Measurements from ENCODE around the gene PDYN. TPM values are rescaled to one million over a fixed set of nuclear protein-coding genes. Genes with fewer than 3 reads are reported as not detected.

Gene PDYN
- total and polyA plus RNA-seq, 8 donors, result not detected

- WGBS, 5 donors, result 56 to 73% (median 66%) methylated on average over 8 of the region's 8 CpGs
- Histone ChIP-seq H3K27me3 (peaks cover 0 to 36% (median 2%) of the 10 kb centered on the region in 3 donors), H3K9me3 (no peaks in the 10 kb centered on the region), H3K4me1 (peaks cover 0 to 33% (median 3%) of the 10 kb centered on the region in 4 donors), H3K4me3 (no peak overlapping the region), H3K36me3 (peaks cover 0 to 32% (median 23%) of the 10 kb centered on the region in 4 donors), H3K27ac (no peak overlapping the region)
- TF ChIP-seq CTCF (IDR thresholded peaks at IDR 0.05) (no peak), POLR2A (IDR thresholded peaks at IDR 0.05) (no peak), EP300 (IDR thresholded peaks at IDR 0.05) (no peak), POLR2AphosphoS5 (IDR thresholded peaks at IDR 0.05) (no peak)
- intact Hi-C loops (cut with DNase I; ENCODE audit: low total_unique reads), result no loop called here
- DNase-seq, result peak in 1 of 2 donors; percentile 41
Observed at GRCh38 chr20:1941226-1941625, 52.6 kb downstream of the PDYN start.

DNA sequence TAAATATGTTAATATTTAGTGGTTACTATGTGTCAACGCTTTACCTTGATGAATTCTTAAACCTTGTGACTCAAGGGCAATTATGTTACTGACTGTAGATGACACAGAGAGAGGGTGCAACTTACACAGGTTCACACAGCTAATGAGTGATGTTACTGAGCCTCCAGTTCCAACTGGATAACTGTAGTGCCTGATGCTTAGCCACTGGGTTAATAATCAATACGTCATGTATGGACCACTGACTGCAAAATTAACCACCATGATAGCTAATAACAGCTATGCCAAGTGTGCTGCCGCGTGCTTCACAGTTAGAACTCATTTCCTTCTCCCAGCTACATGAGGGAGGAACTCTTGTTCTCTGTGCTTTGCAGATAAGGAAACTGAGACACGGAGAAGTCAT lies 53.3 kb downstream of the PDYN start:
- WGBS, 5 donors, result 70 to 86% (median 76%) methylated on average over 4 to 5 of the region's 5 CpGs
- peaks cover 0 to 29% (median 0%) of the 10 kb centered on the region in 3 donors for H3K27me3 ChIP-seq
- intact Hi-C loops (cut with DNase I; ENCODE audit: low total_unique reads), result no loop called here
- peaks cover 0 to 29% (median 6%) of the 10 kb centered on the region in 4 donors for H3K4me1 ChIP-seq
- no peak overlapping the region for H3K27ac ChIP-seq
- peaks cover 0 to 37% (median 29%) of the 10 kb centered on the region in 4 donors for H3K36me3 ChIP-seq
- TF ChIP-seq POLR2AphosphoS5 (IDR thresholded peaks at IDR 0.05) (no peak), CTCF (IDR thresholded peaks at IDR 0.05) (no peak), POLR2A (IDR thresholded peaks at IDR 0.05) (no peak), EP300 (IDR thresholded peaks at IDR 0.05) (no peak)
- no peak for DNase-seq
- H3K4me3 ChIP-seq, result no peak overlapping the region
- no peaks in the 10 kb centered on the region for H3K9me3 ChIP-seq

- Histone ChIP-seq H3K9me3 (no peaks in the 10 kb centered on the region), H3K4me1 (peaks cover 0 to 21% (median 10%) of the 10 kb centered on the region in 4 donors), H3K4me3 (no peak overlapping the region), H3K27ac (no peak overlapping the region), H3K36me3 (peaks cover 0 to 45% (median 39%) of the 10 kb centered on the region in 4 donors), H3K27me3 (peaks cover 0 to 17% (median 0%) of the 10 kb centered on the region in 3 donors)
- DNase-seq, result no peak
- WGBS, 5 donors, result 83 to 90% (median 86%) methylated on average over 4 of the region's 4 CpGs
- TF ChIP-seq EP300 (IDR thresholded peaks at IDR 0.05), result no peak
- no peak for TF ChIP-seq CTCF (IDR thresholded peaks at IDR 0.05)
- no peak for TF ChIP-seq POLR2A (IDR thresholded peaks at IDR 0.05)
- intact Hi-C loops (cut with DNase I; ENCODE audit: low total_unique reads), result no loop called here
Observed at GRCh38 chr20:1939270-1939595, 54.6 kb downstream of the PDYN start.

- H3K9me3 ChIP-seq, result no peaks in the 10 kb centered on the region
- intact Hi-C loops (cut with DNase I; ENCODE audit: low total_unique reads), result no loop called here
- TF ChIP-seq POLR2A (IDR thresholded peaks at IDR 0.05) (no peak), CTCF (IDR thresholded peaks at IDR 0.05) (no peak), POLR2AphosphoS5 (IDR thresholded peaks at IDR 0.05) (no peak), EP300 (IDR thresholded peaks at IDR 0.05) (no peak)
- peaks cover 0 to 11% (median 0%) of the 10 kb centered on the region in 3 donors for H3K27me3 ChIP-seq
- no peak overlapping the region for H3K27ac ChIP-seq
- 84 to 90% (median 87%) methylated on average over 13 to 14 of the region's 14 CpGs for WGBS, 5 donors
- DNase-seq, result no peak
- H3K4me3 ChIP-seq, result no peak overlapping the region
- peaks cover 0 to 45% (median 39%) of the 10 kb centered on the region in 4 donors for H3K36me3 ChIP-seq
- peaks cover 0 to 25% (median 7%) of the 10 kb centered on the region in 4 donors for H3K4me1 ChIP-seq
Observed at GRCh38 chr20:1938464-1939269, 55.2 kb downstream of the PDYN start.

Measured in stomach (tissue), 9 donors.